NB4 (cell line): ENCODE results near the gene KCMF1.
A peak's percentile ranks its signal among the peaks of the same experiment; 100 is the strongest.

Source experiments
- DNase-seq: peaks from one replicate; pipeline ENCODE4 v3.0.0; 2010; ENCODE audit warnings: low read depth
- H3K4me3 ChIP-seq: one replicate; pipeline ENCODE4 v1.5.1; 2011; ENCODE audit warnings: mild to moderate bottlenecking, low read depth, low read length, moderate library complexity
- CTCF ChIP-seq: IDR thresholded peaks from one replicate; pipeline ENCODE4 v1.5.1; 2012; ENCODE audit warnings: low read depth, low read length
- MAX ChIP-seq: IDR thresholded peaks from 2 replicates; pipeline ENCODE4 v1.6.1; 2011; ENCODE audit warnings: low read depth, low read length
- MYC ChIP-seq: IDR thresholded peaks from 2 replicates; pipeline ENCODE4 v1.6.1; 2011; ENCODE audit warnings: low read depth, low read length
- POLR2A ChIP-seq: IDR thresholded peaks from 2 replicates; pipeline ENCODE4 v1.6.1; 2011; ENCODE audit warnings: mild to moderate bottlenecking; ENCODE audit not compliant: insufficient read length; ENCODE audit errors: extremely low read depth

Gene KCMF1

GRCh38 chr2:84972932-84973331 lies 2.0 kb downstream of the KCMF1 start:
- H3K4me3 ChIP-seq: peak overlapping the region; percentile 64
- no peak for TF ChIP-seq MYC
- TF ChIP-seq MAX: no peak
- TF ChIP-seq POLR2A: no peak
- TF ChIP-seq CTCF: no peak
- no peak for DNase-seq

- no peak for TF ChIP-seq MYC
- no peak for TF ChIP-seq POLR2A
- no peak for TF ChIP-seq CTCF
- TF ChIP-seq MAX: no peak
- no peak for DNase-seq
- no peak overlapping the region for H3K4me3 ChIP-seq
Observed at GRCh38 chr2:84980263-84980983, 9.5 kb downstream of the KCMF1 start.

- no peak overlapping the region for H3K4me3 ChIP-seq
- no peak for DNase-seq
- TF ChIP-seq CTCF: no peak
- no peak for TF ChIP-seq MYC
- no peak for TF ChIP-seq MAX
- no peak for TF ChIP-seq POLR2A
Observed at GRCh38 chr2:84986018-84986417, 15.1 kb downstream of the KCMF1 start.

GRCh38 chr2:84989422-84989821 lies 18.5 kb downstream of the KCMF1 start:
- DNase-seq: no peak
- no peak overlapping the region for H3K4me3 ChIP-seq
- TF ChIP-seq MAX (no peak), MYC (no peak), CTCF (no peak), POLR2A (no peak)

- TF ChIP-seq MYC (no peak), MAX (no peak), CTCF (no peak), POLR2A (no peak)
- no peak for DNase-seq
- no peak overlapping the region for H3K4me3 ChIP-seq
Observed at GRCh38 chr2:84989927-84990326, 19.0 kb downstream of the KCMF1 start.
